Measurements from ENCODE around the gene APOA5. TPM values are rescaled to one million over a fixed set of nuclear protein-coding genes. Genes with fewer than 3 reads are reported as not detected.

APOA5 gene
- total RNA-seq, 1 donor from 2014 or later = not detected

DNA sequence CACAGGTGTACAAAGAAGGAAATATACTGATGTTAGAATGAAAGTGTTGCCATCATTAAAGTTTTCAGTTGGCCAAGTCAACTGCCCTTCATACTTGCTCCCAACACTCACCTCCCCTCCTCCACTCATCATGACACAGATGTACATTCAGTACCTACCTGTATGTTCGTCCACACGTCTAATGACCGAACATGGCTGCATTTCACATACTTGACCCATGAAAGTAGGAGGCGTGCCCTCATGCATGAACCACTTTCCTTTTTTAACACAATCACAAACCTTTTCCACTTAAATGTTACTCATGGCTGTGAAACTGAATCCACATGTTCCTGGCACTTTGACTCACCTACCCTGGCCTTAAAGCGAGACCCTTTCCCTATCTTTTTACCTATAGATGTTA is 15.7 kb downstream of the APOA5 start:
- no peaks in the 10 kb centered on the region for H3K36me3 ChIP-seq (ENCODE audit: control insufficient read depth, insufficient read depth, low read length)
- no peak overlapping the region for H3K4me3 ChIP-seq (ENCODE audit: low read depth, low read length)
- TF ChIP-seq, protein P1, sequence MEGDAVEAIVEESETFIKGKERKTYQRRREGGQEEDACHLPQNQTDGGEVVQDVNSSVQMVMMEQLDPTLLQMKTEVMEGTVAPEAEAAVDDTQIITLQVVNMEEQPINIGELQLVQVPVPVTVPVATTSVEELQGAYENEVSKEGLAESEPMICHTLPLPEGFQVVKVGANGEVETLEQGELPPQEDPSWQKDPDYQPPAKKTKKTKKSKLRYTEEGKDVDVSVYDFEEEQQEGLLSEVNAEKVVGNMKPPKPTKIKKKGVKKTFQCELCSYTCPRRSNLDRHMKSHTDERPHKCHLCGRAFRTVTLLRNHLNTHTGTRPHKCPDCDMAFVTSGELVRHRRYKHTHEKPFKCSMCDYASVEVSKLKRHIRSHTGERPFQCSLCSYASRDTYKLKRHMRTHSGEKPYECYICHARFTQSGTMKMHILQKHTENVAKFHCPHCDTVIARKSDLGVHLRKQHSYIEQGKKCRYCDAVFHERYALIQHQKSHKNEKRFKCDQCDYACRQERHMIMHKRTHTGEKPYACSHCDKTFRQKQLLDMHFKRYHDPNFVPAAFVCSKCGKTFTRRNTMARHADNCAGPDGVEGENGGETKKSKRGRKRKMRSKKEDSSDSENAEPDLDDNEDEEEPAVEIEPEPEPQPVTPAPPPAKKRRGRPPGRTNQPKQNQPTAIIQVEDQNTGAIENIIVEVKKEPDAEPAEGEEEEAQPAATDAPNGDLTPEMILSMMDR (IDR thresholded peaks at IDR 0.05; ENCODE audit: insufficient read depth, low read length, poor library complexity, severe bottlenecking) = no peak
- no peak for DNase-seq (ENCODE audit: low read depth)
- H3K27me3 ChIP-seq (ENCODE audit: control insufficient read depth, insufficient read depth, low read length) = no peaks in the 10 kb centered on the region

DNA sequence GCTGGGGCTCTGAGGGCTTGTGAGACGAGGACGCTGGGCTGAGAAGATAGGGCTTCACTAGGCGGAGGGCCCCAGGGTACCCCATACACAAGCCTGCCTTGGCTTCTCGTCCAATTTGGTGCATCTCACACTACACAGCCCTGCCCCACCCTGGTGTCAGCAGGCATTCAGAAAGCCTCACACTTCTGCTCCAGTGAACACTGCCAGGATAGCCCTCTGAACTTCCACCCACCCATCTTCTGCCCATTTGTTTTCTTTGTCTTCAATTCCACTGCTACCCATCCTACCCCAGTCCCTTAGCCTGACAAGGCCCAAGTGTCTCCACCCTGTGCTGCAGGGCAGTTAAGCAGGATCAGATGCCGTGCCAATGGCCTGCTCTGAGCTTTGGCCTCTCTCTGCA is 17.0 kb downstream of the APOA5 start:
- no peaks in the 10 kb centered on the region for H3K36me3 ChIP-seq (ENCODE audit: control insufficient read depth, insufficient read depth, low read length)
- H3K4me3 ChIP-seq (ENCODE audit: low read depth, low read length) = no peak overlapping the region
- TF ChIP-seq, protein P1 (IDR thresholded peaks at IDR 0.05; ENCODE audit: insufficient read depth, low read length, poor library complexity, severe bottlenecking) = no peak
- H3K27me3 ChIP-seq (ENCODE audit: control insufficient read depth, insufficient read depth, low read length) = no peaks in the 10 kb centered on the region
- DNase-seq (ENCODE audit: low read depth) = no peak

DNA sequence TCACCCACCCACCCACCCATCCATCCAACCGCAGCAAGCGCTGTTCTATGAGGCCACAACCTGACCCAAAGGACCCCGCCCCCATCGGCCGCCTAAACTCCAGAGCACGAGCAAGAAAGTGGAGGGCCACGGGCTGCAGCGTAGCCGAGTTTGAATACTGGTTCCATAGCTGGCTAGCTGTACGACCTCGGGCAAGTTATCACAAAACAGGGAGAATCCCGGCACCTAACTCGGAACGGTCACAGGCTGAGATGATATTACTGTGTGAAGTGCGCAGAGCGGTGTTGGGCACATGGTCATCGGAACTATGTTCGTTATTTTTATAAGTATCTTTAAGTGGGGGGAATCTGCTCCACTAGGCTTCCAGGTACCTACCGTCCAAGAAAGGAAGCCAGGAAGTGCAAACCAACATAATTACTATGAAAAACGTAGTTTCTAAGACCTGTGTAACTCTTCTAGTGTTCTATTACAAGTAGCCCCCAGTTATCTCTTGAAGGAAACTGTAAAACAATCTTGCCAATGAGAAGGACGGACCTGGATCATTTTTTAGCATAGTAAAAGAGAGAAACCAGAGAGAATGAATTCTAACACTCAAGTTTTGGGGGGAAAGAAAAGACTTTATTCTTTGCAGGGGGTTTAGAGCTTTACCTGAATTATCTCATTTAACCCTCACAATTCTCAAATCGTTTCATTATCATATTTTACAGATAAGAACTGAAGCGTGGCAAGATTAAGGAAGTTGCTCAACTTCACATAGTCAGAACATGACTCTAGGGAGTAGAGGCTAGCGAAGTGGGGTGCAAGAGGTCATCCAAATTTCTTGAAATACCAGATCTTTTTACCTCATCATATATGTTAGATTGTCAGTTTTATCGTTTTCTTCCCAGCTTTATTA is 18.2 kb downstream of the APOA5 start:
- Histone ChIP-seq H3K27me3 (ENCODE audit: control insufficient read depth, insufficient read depth, low read length) (no peaks in the 10 kb centered on the region), H3K36me3 (ENCODE audit: control insufficient read depth, insufficient read depth, low read length) (no peaks in the 10 kb centered on the region), H3K4me3 (ENCODE audit: low read depth, low read length) (peak overlapping the region; percentile 90)
- peak; percentile 10 for DNase-seq (ENCODE audit: low read depth)
- TF ChIP-seq, protein P1 (IDR thresholded peaks at IDR 0.05; ENCODE audit: insufficient read depth, low read length, poor library complexity, severe bottlenecking) = no peak

DNA sequence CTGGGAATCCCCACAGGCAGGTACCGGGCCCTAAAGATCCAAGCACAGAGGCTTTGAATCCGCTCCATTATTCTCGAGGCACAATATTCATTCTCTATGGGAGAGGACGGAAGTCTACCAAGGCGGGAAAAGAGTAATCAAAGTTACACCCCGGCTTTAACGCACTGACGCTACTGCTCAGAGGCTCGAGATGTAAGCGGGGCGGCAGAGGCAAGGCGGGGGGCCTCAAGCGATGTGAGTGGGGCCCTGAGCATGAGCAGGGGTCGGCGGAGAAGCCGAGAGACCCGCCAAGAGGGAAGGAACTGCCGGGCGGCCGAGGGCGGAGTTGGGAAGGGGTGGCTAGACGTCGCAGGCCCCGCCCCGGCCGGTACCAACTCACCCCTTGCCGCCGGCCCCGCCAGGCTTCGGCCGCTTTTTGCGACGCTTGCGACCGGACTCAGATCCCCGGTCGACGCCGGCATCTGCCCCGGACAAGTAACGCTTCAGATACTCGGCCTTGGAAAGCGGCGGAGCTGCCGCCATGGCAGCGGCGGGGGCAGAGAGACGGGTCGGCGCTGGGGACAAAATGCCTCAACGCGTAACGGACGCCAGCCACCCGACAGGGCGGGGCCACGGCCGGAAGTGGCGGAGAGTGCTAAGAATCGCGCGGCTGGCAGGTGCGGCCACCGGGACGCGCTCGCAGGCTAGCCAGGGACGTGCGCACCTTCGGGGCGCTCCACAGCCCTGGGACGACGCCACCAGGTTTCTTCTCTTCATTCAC is 19.1 kb downstream of the APOA5 start, which contains the start of gene BUD13:
TSS of gene BUD13 (minus strand) at position 545 of the 760 bp plus-strand sequence. CDS start at position 522, 23 bp downstream.
- peak within 1 kb of the TSS; percentile 90 for H3K4me3 ChIP-seq (ENCODE audit: low read depth, low read length)
- peak; percentile 31 for DNase-seq (ENCODE audit: low read depth)
- no peaks in the 10 kb centered on the region for H3K36me3 ChIP-seq (ENCODE audit: control insufficient read depth, insufficient read depth, low read length)
- H3K27me3 ChIP-seq (ENCODE audit: control insufficient read depth, insufficient read depth, low read length) = no peaks in the 10 kb centered on the region
- TF ChIP-seq, protein P1 (IDR thresholded peaks at IDR 0.05; ENCODE audit: insufficient read depth, low read length, poor library complexity, severe bottlenecking) = no peak

DNA sequence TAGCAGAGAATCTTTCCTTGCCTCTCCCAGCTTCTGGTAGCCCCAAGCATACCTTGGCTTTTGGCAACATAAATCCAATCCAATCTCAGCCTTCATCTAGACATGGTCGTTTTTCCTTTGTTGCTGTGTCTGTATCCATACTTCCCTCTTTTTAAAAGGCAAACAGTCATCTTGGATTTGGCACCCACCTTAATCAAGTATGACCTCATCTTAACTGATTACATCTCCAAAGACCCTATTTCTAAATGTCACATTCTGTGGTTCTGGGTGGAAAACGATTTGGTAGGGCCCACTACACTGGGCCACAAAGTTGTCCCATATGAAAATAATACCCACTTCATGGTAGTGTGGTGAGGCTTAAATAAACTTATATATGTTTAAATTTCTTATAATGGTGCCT is 19.7 kb downstream of the APOA5 start:
- no peaks in the 10 kb centered on the region for H3K36me3 ChIP-seq (ENCODE audit: control insufficient read depth, insufficient read depth, low read length)
- peak overlapping the region; percentile 90 for H3K4me3 ChIP-seq (ENCODE audit: low read depth, low read length)
- DNase-seq (ENCODE audit: low read depth) = no peak

More for the DNA sequence above, 19.7 kb downstream of the APOA5 start:
- H3K27me3 ChIP-seq (ENCODE audit: control insufficient read depth, insufficient read depth, low read length) = no peaks in the 10 kb centered on the region
- TF ChIP-seq, protein P1 (IDR thresholded peaks at IDR 0.05; ENCODE audit: insufficient read depth, low read length, poor library complexity, severe bottlenecking) = no peak
